Stimulated activated naive B cell treated with anti-CD40 and anti-IgM and Interleukin-4, amounts not matched to agents 10 μg/mL and 1 μg/mL and 100 μg/mL, for 72 hours (primary cell): Measurements from ENCODE around the gene TSC22D1.
A peak's percentile ranks its signal among the peaks of the same experiment; 100 is the strongest.

Experiments used
- ATAC-seq, 2 donors: fragments of 150-1000 bp; cut with Tn5 transposase; replicated peaks; 2 replicates each; pipeline ENCODE4 v1.10.0; 2021; ENCODE audit warnings: moderate library complexity in 1 of 2
- DNase-seq: peaks from one replicate; pipeline ENCODE4 v3.0.0; 2021
- H3K27ac Mint-ChIP-seq: one replicate; pipeline ENCODE4 v1.8.0; 2022; ENCODE audit warnings: mild to moderate bottlenecking, mixed read lengths
- H3K27me3 Mint-ChIP-seq, 2 donors: one replicate each; pipeline ENCODE4 v1.8.0; 2022; ENCODE audit warnings: mixed read lengths in 2 of 2
- H3K36me3 Mint-ChIP-seq, 2 donors: one replicate each; pipeline ENCODE4 v1.8.0; 2022; ENCODE audit warnings: mixed read lengths in 2 of 2, mild to moderate bottlenecking in 1 of 2
- H3K4me1 Mint-ChIP-seq, 2 donors: one replicate each; pipeline ENCODE4 v1.8.0; 2022; ENCODE audit warnings: mixed read lengths in 2 of 2, mild to moderate bottlenecking in 1 of 2
- H3K4me3 Mint-ChIP-seq, 2 donors: one replicate each; pipeline ENCODE4 v1.8.0; 2022; ENCODE audit warnings: mild to moderate bottlenecking in 2 of 2, mixed read lengths in 2 of 2, moderate library complexity in 1 of 2
- H3K9me3 Mint-ChIP-seq, 2 donors: one replicate each; pipeline ENCODE4 v1.8.0; 2022; ENCODE audit warnings: mixed read lengths in 2 of 2, mild to moderate bottlenecking in 1 of 2

The TSC22D1 gene

DNA sequence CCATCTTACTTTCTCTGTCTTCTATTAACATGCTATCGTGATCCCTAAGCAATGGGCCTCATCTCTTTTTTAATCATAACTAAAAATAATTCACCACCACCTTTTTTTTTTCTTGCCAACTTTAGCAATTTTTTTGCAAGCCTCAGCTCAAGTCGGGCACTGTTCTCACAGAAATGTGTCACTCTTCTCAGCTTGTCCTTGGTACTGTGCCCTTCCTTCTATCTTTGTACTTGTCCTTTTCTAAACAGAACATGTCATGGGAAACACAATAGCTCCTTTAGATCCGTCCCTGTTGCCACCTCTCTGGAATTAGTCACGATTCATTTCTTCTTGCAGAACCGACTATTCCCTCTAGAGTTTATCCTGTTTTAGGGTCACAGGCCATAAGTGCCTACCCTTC lies 192.2 kb downstream of the TSC22D1 start:
- DNase-seq (no peak), ATAC-seq (no peak)
- Mint-ChIP-seq H3K4me1 (peaks cover 0 to 11% of the 10 kb centered on the region in 2 donors), H3K36me3 (no peaks in the 10 kb centered on the region), H3K27ac (no peak overlapping the region), H3K27me3 (no peaks in the 10 kb centered on the region), H3K4me3 (no peak overlapping the region), H3K9me3 (no peaks in the 10 kb centered on the region)

DNA sequence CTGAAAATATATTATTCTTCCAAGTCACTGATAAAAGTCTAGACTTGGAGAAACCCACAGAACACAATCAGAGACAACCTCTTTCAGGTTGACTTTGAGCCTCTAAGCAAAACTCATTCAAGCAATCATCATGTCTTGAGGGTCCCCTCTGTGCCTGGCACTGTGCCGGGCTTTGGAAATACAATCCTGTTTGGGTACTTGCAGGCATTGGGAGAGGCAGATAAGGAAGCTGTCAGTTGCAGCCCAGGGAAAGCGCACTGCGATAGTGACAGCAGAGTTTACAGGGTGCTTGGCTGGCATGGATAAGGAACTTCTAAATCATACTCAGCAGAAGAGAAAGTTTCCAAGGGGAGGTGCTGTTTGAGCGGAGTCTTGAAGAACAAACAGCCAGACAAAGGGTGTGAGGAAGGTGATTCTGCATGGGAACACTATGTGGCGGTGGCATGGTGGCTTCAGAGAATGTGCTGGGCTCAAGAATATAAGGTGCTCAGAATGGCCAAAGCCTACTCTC lies 193.4 kb downstream of the TSC22D1 start:
- Mint-ChIP-seq H3K4me1 (peaks cover 0 to 8% of the 10 kb centered on the region in 2 donors), H3K36me3 (no peaks in the 10 kb centered on the region), H3K9me3 (no peaks in the 10 kb centered on the region), H3K27ac (peak overlapping the region; percentile 21), H3K4me3 (no peak overlapping the region), H3K27me3 (no peaks in the 10 kb centered on the region)
- ATAC-seq (no peak), DNase-seq (no peak)
